ENCODE data around the gene KCNQ1.

KCNQ1 gene

GRCh38 chr11:2641623-2642022 is 196.8 kb downstream of the KCNQ1 start:
- no peak for DNase-seq (ENCODE audit: insufficient read length, low spot score)
- no peak for FAIRE-seq
- TF ChIP-seq, protein P1, sequence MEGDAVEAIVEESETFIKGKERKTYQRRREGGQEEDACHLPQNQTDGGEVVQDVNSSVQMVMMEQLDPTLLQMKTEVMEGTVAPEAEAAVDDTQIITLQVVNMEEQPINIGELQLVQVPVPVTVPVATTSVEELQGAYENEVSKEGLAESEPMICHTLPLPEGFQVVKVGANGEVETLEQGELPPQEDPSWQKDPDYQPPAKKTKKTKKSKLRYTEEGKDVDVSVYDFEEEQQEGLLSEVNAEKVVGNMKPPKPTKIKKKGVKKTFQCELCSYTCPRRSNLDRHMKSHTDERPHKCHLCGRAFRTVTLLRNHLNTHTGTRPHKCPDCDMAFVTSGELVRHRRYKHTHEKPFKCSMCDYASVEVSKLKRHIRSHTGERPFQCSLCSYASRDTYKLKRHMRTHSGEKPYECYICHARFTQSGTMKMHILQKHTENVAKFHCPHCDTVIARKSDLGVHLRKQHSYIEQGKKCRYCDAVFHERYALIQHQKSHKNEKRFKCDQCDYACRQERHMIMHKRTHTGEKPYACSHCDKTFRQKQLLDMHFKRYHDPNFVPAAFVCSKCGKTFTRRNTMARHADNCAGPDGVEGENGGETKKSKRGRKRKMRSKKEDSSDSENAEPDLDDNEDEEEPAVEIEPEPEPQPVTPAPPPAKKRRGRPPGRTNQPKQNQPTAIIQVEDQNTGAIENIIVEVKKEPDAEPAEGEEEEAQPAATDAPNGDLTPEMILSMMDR (IDR thresholded peaks at IDR 0.05; ENCODE audit: insufficient read depth, missing control alignments), result no peak

DNA sequence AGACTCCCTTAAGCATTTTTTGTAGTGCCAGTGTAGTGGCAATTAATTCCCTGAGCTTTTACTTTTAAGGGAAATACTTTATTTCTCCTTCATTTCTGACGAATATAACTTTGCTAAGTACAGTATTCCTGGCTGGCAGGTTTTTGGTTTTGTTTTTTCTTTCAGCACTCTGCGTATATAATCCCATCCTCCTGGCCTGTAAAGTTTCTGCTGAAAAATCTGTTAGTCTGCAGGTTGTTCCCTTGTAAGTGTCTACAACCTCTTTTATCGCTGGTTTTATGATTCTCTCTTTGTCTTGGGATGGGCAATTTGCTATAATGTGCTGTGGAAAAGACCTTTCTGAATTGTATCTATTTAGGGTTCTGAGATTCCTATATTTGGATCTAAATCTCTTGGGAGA is 198.9 kb downstream of the KCNQ1 start:
- no peak for FAIRE-seq
- TF ChIP-seq, protein P1 (IDR thresholded peaks at IDR 0.05; ENCODE audit: insufficient read depth, missing control alignments), result no peak

DNA sequence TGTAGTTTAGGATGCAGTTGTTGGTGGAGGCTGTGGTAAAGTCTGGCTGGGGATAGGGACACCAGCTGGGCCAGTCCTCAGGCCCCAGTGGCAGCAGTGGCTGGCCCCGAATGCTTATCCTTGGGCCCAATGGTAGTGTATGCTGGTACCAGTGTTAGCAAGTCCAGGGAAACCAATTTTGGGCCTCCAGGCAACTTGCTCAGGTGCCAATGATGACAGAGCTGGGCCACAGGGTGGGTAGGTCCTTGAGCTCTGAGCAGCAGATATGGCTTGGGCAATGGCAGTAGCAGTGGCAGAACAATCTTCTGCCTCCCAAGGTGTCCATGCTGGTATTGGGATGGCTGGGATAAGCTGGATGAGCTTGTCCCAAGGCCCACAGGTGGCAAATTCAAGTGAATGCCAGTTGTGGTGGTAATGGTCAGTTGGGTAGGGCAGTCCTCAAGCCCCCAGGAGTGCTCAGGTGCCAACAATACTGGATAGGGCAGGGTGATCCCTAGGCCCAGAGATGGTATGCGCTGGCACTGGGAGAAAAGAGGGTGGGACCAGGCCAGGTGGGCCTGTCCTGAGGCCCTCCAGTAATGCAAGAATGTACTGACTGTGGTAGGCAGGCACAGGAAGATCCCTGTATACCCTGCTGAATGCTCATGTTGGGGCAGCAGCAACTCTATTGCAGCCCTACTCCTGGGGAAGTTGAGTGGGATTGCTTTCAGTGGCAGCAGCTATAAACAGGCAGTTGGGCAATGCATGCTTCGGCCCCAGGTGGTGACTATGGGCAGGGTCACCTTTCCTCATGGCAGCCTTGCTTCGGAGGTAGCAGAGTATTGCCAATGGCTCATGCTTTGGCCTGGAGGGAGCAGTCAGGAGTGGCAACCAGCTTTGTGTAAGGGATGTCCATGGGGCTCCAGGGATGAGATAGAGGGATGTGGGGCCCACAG is 200.3 kb downstream of the KCNQ1 start:
- TF ChIP-seq, protein P1 (IDR thresholded peaks at IDR 0.05; ENCODE audit: insufficient read depth, missing control alignments), result no peak
- FAIRE-seq (no peak), DNase-seq (ENCODE audit: insufficient read length, low spot score) (no peak)

More for the DNA sequence above, 198.9 kb downstream of the KCNQ1 start:
- DNase-seq (ENCODE audit: insufficient read length, low spot score), result no peak

- no peak for FAIRE-seq
- TF ChIP-seq, protein P1 (IDR thresholded peaks at IDR 0.05; ENCODE audit: insufficient read depth, missing control alignments), result no peak
- no peak for DNase-seq (ENCODE audit: insufficient read length, low spot score)
Measured at GRCh38 chr11:2645779-2646118, 200.9 kb downstream of the KCNQ1 start.

DNA sequence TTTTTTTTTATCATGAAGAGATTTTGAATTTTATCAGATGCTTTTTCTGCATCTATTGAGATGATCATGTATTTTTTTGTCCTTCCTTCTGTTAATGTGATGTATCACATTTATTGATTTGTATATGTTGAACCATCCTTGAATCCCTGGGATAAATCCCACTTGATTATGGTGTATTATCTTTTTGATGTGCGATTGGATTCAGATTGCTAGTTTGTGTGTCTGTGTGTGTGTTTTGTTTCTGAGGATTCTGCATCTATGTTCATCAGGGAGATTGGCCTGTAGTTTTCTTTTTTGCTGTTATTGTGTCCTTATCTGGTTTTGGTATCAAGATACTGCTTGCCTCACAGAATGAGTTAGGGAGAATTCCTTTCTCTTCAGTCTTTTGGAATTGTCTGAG is 202.4 kb downstream of the KCNQ1 start:
- no peak for FAIRE-seq
- TF ChIP-seq, protein P1 (IDR thresholded peaks at IDR 0.05; ENCODE audit: insufficient read depth, missing control alignments), result no peak
- DNase-seq (ENCODE audit: insufficient read length, low spot score), result no peak

- DNase-seq (ENCODE audit: insufficient read length, low spot score) (no peak), FAIRE-seq (no peak)
- TF ChIP-seq, protein P1 (IDR thresholded peaks at IDR 0.05; ENCODE audit: insufficient read depth, missing control alignments), result no peak
Measured at GRCh38 chr11:2647953-2648352, 203.1 kb downstream of the KCNQ1 start.

GRCh38 chr11:2649400-2649799 is 204.6 kb downstream of the KCNQ1 start:
- no peak for FAIRE-seq
- TF ChIP-seq, protein P1 (IDR thresholded peaks at IDR 0.05; ENCODE audit: insufficient read depth, missing control alignments), result no peak
- no peak for DNase-seq (ENCODE audit: insufficient read length, low spot score)
